Neural cell (in vitro differentiated cells): ENCODE measurements around the gene ZMYND19. TPM values are rescaled to one million over a fixed set of nuclear protein-coding genes. Genes with fewer than 3 reads are reported as not detected.

Source experiments
- H2AFZ ChIP-seq: fragments of 200-600, 300-800 bp; sonication (generic), shearing (Covaris generic); 2 replicates; pipeline ENCODE4 v1.6.0; 2014; ENCODE audit warnings: low read depth, mild to moderate bottlenecking, antibody characterized with exemption, low read length, moderate library complexity
- H3F3A ChIP-seq: fragments of 200-600 bp; shearing (Covaris generic); 2 replicates; pipeline ENCODE4 v1.6.1; 2016; ENCODE audit warnings: mild to moderate bottlenecking, moderate library complexity, mixed read lengths, antibody characterized with exemption, low read length; ENCODE audit not compliant: insufficient read depth, poor library complexity, severe bottlenecking
- H3K27ac ChIP-seq: fragments of 200-600, 300-800 bp; sonication (generic), shearing (Covaris generic); 2 replicates; pipeline ENCODE4 v1.5.1; 2014; ENCODE audit warnings: mild to moderate bottlenecking, low read length, moderate library complexity
- H3K27me3 ChIP-seq: fragments of 300-800, 200-600 bp; sonication (generic), shearing (Covaris generic); 2 replicates; pipeline ENCODE4 v1.6.0; 2014; ENCODE audit warnings: mild to moderate bottlenecking, low read depth, low read length, moderate library complexity; ENCODE audit not compliant: insufficient read depth
- H3K36me3 ChIP-seq: fragments of 300-800, 200-600 bp; sonication (generic), shearing (Covaris generic); 2 replicates; pipeline ENCODE4 v1.5.1; 2014; ENCODE audit warnings: mild to moderate bottlenecking, antibody characterized with exemption, low read length, moderate library complexity; ENCODE audit not compliant: insufficient read depth
- H3K4me2 ChIP-seq: fragments of 300-800, 200-600 bp; sonication (generic), shearing (Covaris generic); 2 replicates; pipeline ENCODE4 v1.6.0; 2014; ENCODE audit warnings: mild to moderate bottlenecking, low read length
- H3K4me3 ChIP-seq: fragments of 300-800, 200-600 bp; sonication (generic), shearing (Covaris generic); 2 replicates; pipeline ENCODE4 v1.5.1; 2014; ENCODE audit warnings: mild to moderate bottlenecking, low read length, moderate library complexity
- H3K79me2 ChIP-seq: fragments of 200-600 bp; shearing (Covaris generic); replicated peaks from 2 replicates; pipeline ENCODE4 v1.6.0; 2014; ENCODE audit warnings: mild to moderate bottlenecking, low read length, moderate library complexity; ENCODE audit not compliant: insufficient read depth
- H3K9ac ChIP-seq: fragments of 300-800, 200-600 bp; sonication (generic), shearing (Covaris generic); 2 replicates; pipeline ENCODE4 v1.6.1; 2016; ENCODE audit warnings: mild to moderate bottlenecking, low read length, mixed read lengths
- H3K9me2 ChIP-seq: fragments of 200-600 bp; shearing (Covaris generic); 2 replicates; pipeline ENCODE4 v1.6.1; 2016; ENCODE audit warnings: mild to moderate bottlenecking, low read length, mixed read lengths; ENCODE audit not compliant: insufficient read depth
- H3K9me3 ChIP-seq: fragments of 200-600, 300-800 bp; sonication (generic), shearing (Covaris generic); 2 replicates; pipeline ENCODE4 v1.6.1; 2016; ENCODE audit warnings: mild to moderate bottlenecking, mixed run types, low read length, moderate library complexity, mixed read lengths
- H4K20me1 ChIP-seq: fragments of 200-600 bp; shearing (Covaris generic); 2 replicates; pipeline ENCODE4 v1.6.1; 2016; ENCODE audit warnings: mild to moderate bottlenecking, mixed run types; ENCODE audit not compliant: insufficient read depth
- CTCF ChIP-seq: fragments of 450-650 bp; IDR thresholded peaks from 2 replicates; pipeline ENCODE4 v1.5.1; 2014; ENCODE audit warnings: antibody characterized with exemption, mild to moderate bottlenecking, moderate library complexity; ENCODE audit not compliant: poor library complexity, severe bottlenecking
- EP300 ChIP-seq: fragments of 450-650 bp; conservative IDR thresholded peaks from 2 replicates; pipeline ENCODE4 v1.6.1; 2014; ENCODE audit warnings: antibody characterized with exemption, mild to moderate bottlenecking, moderate library complexity; ENCODE audit not compliant: poor library complexity, severe bottlenecking
- EZH2 ChIP-seq: fragments of 200-600, 300-800 bp; shearing (Covaris generic), sonication (generic); IDR thresholded peaks from 2 replicates; pipeline ENCODE4 v1.6.1; 2014; ENCODE audit warnings: antibody characterized with exemption, low read length, borderline replicate concordance, mild to moderate bottlenecking; ENCODE audit not compliant: insufficient read depth, poor library complexity, severe bottlenecking
- MXI1 ChIP-seq: fragments of 450-650 bp; conservative IDR thresholded peaks from 2 replicates; pipeline ENCODE4 v1.6.1; 2014; ENCODE audit warnings: antibody characterized with exemption, mild to moderate bottlenecking; ENCODE audit not compliant: poor library complexity, severe bottlenecking
- POLR2AphosphoS5 ChIP-seq: IDR thresholded peaks from 2 replicates; pipeline ENCODE4 v1.6.1; 2012
- RAD21 ChIP-seq: fragments of 450-650 bp; conservative IDR thresholded peaks from 2 replicates; pipeline ENCODE4 v1.6.1; 2014; ENCODE audit warnings: antibody characterized with exemption, mild to moderate bottlenecking, moderate library complexity
- SMC3 ChIP-seq: fragments of 450-650 bp; conservative IDR thresholded peaks from 2 replicates; pipeline ENCODE4 v1.6.1; 2014; ENCODE audit warnings: antibody characterized with exemption, mild to moderate bottlenecking, moderate library complexity; ENCODE audit not compliant: poor library complexity
- TAF1 ChIP-seq: IDR thresholded peaks from 2 replicates; pipeline ENCODE4 v1.6.1; 2012; ENCODE audit warnings: low read depth
- polyA plus RNA-seq: library from polyadenylated mRNA; depleted of rRNA; stranded (reverse); fragments of >200 nt; gene quantifications from 2 replicates; pipeline ENCODE4 v1.2.3, GENCODE V29; 2014
- TF ChIP-seq, protein P1 (sequence below): IDR thresholded peaks from 2 replicates; pipeline ENCODE4 v1.6.1; 2012; ENCODE audit warnings: borderline replicate concordance

The ZMYND19 gene
- polyA plus RNA-seq, 1 donor from 2014 or later, result 54.8 TPM

DNA sequence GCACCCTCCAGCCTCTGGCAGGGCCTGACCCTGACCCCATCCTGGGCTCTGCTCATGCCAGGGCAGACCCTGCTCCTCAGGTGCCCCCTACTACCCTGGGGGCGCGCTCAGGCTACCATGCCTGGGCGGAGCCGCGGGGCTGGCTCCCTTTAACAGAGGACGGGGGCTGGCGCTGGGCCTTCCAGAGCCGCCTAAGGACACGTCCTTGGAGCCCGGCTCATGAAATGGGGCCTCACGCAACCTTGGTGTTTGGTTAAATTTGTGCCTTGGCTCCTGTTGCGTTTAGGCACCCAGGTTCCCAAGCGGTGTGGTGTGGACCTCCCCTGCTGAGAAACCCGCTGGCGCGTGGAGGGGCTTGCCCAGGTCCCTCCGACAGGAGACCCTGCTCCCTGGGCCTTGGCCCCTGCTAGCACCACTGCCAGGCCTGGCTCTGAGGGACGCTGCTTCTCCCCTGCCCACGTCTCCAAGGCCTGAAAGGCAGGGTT, 25.1 kb upstream of the ZMYND19 start:
- H3K4me3 ChIP-seq, result no peak overlapping the region
- H3K9me3 ChIP-seq, result no peaks in the 10 kb centered on the region
- H3K36me3 ChIP-seq, result no peaks in the 10 kb centered on the region
- peaks cover 25% of the 10 kb centered on the region for H3K79me2 ChIP-seq
- H3K9ac ChIP-seq, result no peak overlapping the region
- no peaks in the 10 kb centered on the region for H4K20me1 ChIP-seq
- H3K9me2 ChIP-seq, result no peaks in the 10 kb centered on the region
- H3K27me3 ChIP-seq, result no peaks in the 10 kb centered on the region
- no peak for TF ChIP-seq TAF1
- no peaks in the 10 kb centered on the region for H3F3A ChIP-seq
- H3K27ac ChIP-seq, result no peak overlapping the region
- no peak overlapping the region for H2AFZ ChIP-seq
- no peak overlapping the region for H3K4me2 ChIP-seq

- H3K9me2 ChIP-seq, result no peaks in the 10 kb centered on the region
- peaks cover 19% of the 10 kb centered on the region for H3K79me2 ChIP-seq
- no peak overlapping the region for H3K27ac ChIP-seq
- no peak overlapping the region for H3K4me2 ChIP-seq
- H3K36me3 ChIP-seq, result no peaks in the 10 kb centered on the region
- no peaks in the 10 kb centered on the region for H3K27me3 ChIP-seq
- TF ChIP-seq TAF1, result no peak
- TF ChIP-seq, protein P1, sequence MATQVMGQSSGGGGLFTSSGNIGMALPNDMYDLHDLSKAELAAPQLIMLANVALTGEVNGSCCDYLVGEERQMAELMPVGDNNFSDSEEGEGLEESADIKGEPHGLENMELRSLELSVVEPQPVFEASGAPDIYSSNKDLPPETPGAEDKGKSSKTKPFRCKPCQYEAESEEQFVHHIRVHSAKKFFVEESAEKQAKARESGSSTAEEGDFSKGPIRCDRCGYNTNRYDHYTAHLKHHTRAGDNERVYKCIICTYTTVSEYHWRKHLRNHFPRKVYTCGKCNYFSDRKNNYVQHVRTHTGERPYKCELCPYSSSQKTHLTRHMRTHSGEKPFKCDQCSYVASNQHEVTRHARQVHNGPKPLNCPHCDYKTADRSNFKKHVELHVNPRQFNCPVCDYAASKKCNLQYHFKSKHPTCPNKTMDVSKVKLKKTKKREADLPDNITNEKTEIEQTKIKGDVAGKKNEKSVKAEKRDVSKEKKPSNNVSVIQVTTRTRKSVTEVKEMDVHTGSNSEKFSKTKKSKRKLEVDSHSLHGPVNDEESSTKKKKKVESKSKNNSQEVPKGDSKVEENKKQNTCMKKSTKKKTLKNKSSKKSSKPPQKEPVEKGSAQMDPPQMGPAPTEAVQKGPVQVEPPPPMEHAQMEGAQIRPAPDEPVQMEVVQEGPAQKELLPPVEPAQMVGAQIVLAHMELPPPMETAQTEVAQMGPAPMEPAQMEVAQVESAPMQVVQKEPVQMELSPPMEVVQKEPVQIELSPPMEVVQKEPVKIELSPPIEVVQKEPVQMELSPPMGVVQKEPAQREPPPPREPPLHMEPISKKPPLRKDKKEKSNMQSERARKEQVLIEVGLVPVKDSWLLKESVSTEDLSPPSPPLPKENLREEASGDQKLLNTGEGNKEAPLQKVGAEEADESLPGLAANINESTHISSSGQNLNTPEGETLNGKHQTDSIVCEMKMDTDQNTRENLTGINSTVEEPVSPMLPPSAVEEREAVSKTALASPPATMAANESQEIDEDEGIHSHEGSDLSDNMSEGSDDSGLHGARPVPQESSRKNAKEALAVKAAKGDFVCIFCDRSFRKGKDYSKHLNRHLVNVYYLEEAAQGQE, result no peak
- no peak overlapping the region for H3K4me3 ChIP-seq
- no peaks in the 10 kb centered on the region for H3K9me3 ChIP-seq
- H2AFZ ChIP-seq, result no peak overlapping the region
- H3K9ac ChIP-seq, result no peak overlapping the region
- no peaks in the 10 kb centered on the region for H3F3A ChIP-seq
- no peaks in the 10 kb centered on the region for H4K20me1 ChIP-seq
Observed at GRCh38 chr9:137614631-137615386, 24.5 kb upstream of the ZMYND19 start.

GRCh38 chr9:137613738-137614523, 23.6 kb upstream of the ZMYND19 start:
- H2AFZ ChIP-seq, result no peak overlapping the region
- TF ChIP-seq EP300 (no peak), MXI1 (no peak), SMC3 (no peak), EZH2 (no peak), POLR2AphosphoS5 (no peak), CTCF (no peak), TAF1 (no peak), RAD21 (no peak)
- TF ChIP-seq, protein P1, result no peak
- no peak overlapping the region for H3K27ac ChIP-seq
- H3K9ac ChIP-seq, result no peak overlapping the region
- H4K20me1 ChIP-seq, result no peaks in the 10 kb centered on the region
- H3K4me2 ChIP-seq, result no peak overlapping the region
- no peaks in the 10 kb centered on the region for H3K9me2 ChIP-seq
- no peaks in the 10 kb centered on the region for H3K9me3 ChIP-seq
- no peaks in the 10 kb centered on the region for H3K27me3 ChIP-seq
- no peaks in the 10 kb centered on the region for H3F3A ChIP-seq
- peaks cover 16% of the 10 kb centered on the region for H3K79me2 ChIP-seq
- no peaks in the 10 kb centered on the region for H3K36me3 ChIP-seq
- no peak overlapping the region for H3K4me3 ChIP-seq
